GM23248 (cell line): Measurements from ENCODE around the gene ARTN.

Experiments used
- EZH2 ChIP-seq: fragments of 200-600 bp; sonication (generic); IDR thresholded peaks from 2 replicates; pipeline ENCODE4 v1.6.1; 2018; ENCODE audit warnings: antibody characterized with exemption, mild to moderate bottlenecking; ENCODE audit not compliant: insufficient read depth, poor library complexity, severe bottlenecking
- EZH2phosphoT487 ChIP-seq: fragments of 200-600 bp; sonication (generic); IDR thresholded peaks from 2 replicates; pipeline ENCODE4 v1.6.1; 2018; ENCODE audit warnings: antibody characterized with exemption, moderate library complexity, mild to moderate bottlenecking, low read depth; ENCODE audit not compliant: insufficient read depth

GRCh38 chr1:43931711-43932660 lies 1.6 kb upstream of the ARTN start:
- TF ChIP-seq EZH2 (no peak), EZH2phosphoT487 (no peak)
